HG03571 (cell line): Measurements from ENCODE around the gene TENM4.

Experiments
- ATAC-seq: cut with Tn5 transposase; IDR thresholded peaks from one replicate; pipeline ENCODE4 v1.9.1; 2021; ENCODE audit not compliant: unreplicated experiment

The TENM4 gene

DNA sequence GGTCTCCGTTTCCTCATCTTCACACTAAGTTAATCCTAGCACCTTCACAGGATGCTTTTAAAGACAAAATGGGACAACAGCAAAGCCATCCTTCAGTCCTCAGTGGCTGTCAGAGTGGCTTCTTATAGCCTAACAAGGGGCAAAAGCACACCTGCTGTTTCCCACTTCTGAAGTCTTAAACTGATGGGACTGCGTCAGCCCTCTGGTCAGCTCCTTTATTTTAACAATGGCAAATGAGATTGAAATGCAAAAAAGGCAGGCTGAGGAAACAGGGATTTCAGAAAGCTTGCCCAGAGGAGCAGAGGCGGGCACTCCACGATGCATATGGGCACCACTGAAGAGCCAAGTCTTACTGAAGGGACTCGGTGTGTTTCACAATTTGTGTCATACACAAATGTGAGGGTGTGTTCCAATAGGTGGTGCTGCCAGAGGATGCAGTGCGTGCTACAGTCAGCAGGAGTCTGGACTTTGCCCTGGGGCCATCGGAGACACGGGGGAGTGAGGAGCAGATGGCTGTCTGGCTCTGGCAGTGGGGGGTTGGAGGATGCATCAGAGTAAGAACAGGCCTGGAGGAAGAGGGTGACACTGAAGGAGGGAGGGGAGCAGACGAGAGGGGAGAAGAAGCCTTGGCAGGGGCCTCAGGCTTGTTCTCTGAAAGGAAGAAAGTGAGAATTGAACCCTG is 47.3 kb downstream of the TENM4 start:
- no peak for ATAC-seq

GRCh38 chr11:79392161-79392560 is 48.7 kb downstream of the TENM4 start:
- ATAC-seq, result no peak

GRCh38 chr11:79390923-79391322 is 49.9 kb downstream of the TENM4 start:
- ATAC-seq, result no peak

- no peak for ATAC-seq
These were observed 50.4 kb downstream of the TENM4 start for GRCh38 chr11:79390477-79390876.

DNA sequence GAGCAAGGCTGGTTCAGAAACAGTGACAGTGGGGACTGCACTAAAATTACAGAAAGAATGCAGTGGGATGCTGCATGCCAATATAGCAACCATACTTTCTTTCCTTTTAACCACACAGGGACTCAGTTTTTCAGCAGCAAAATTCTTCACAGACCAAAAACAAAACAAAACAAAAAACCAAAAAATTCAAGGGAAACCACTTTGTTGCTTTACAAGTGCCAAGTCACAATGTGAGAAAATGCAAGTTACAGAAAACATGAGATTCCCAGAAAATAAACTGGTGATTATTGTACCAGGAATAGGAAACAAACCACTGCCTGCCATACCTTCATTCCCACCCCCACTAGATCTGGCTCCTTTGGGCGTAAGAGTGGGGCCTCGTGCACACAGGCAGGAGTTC is 52.6 kb downstream of the TENM4 start:
- ATAC-seq, result no peak

DNA sequence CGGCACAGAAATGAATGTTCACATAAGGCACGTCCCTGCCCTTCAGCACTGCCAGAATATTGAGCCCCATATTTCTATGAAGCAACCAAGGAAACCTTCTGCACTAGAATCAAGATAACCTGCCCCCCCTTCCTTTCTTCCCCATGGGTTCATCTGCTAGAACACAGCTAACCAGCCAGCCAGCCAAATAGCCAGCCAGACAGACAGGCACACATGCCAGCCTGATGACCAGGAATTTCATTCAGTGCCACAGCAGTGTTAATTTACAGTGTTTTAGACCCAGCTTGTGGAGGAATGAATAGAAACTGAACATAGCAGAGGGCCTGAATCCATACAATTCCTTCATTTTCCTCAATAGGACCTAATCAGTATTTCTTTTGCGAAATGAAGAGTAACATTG is 57.0 kb downstream of the TENM4 start:
- ATAC-seq, result no peak

DNA sequence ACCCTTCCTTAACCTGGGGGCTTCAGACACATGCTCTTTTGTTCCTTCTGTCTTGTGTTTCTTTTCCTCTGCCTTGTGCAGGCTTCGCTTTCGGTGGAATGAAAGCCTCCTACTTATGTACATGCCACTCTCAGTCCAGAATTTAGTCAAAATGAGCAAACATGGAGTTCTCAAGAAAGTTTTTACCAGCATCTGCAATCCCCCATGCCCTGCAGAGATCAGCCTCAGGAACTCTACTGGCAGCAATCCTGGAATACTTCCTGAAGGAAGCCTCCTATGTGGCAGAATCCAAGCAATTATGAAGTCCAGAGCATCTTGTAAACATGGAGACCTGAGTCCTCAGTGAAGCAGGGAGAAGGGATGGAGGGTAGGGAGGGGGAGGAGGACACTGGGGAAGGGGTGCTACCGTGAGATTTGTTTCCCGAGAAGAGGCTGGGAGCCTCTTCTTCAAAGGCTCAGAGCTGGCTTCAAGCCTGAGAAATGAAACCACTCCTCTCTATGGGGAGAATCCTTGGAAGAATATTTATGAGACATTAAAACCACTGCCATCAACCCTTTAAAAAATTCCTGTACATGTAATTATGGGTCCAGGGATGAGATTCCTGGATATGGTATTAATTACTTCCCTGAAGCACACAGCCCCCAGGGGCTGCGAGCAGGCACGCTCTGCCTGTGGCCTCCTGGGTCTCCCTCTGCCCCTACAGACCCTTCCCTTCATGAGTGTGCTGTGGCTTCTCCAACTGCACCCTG is 58.4 kb downstream of the TENM4 start:
- ATAC-seq, result no peak

DNA sequence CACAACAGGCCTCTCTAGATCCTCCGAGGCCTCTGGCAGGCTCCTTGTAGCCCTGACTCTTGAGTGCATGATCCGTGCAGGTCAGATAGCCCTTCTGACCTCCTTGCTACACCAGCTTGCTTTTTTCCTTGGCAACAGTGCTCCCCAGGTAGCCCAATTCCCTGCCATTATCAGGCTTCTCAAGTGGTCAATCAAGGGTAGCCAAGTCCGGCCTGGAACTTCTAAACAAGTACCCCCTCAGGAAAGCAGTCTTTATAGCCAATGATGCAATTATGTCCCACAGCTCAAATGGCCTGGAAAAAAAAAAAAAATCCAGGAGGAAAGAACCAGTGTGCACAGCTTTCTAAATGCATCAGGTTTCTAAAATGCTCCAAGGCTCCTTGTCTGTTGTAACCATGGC is 59.8 kb downstream of the TENM4 start:
- ATAC-seq, result no peak

DNA sequence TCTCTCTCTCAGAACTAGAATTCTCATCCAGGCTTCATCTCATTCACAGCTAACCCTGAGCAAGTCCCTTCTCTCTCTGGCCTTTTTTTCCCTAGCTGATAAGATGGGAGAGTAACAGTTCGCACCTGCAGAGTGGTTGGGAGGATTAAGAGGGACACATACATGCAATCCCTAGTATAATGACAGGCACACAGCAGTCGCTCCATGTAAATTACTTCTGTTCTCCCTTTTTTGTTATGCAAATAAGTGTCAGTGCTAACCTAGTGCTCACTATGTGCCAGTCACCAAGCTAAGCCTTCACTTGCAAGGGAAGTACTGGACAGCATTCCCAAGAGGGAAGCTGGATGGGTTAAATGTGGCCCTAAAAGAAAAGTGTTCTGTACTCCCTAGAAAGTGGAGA is 63.4 kb downstream of the TENM4 start:
- ATAC-seq, result no peak

GRCh38 chr11:79375818-79376550 is 64.8 kb downstream of the TENM4 start:
- ATAC-seq, result no peak

- ATAC-seq, result no peak
These were observed 66.1 kb downstream of the TENM4 start for GRCh38 chr11:79374727-79375126.

- ATAC-seq, result no peak
These were observed 69.1 kb downstream of the TENM4 start for GRCh38 chr11:79371724-79372123.

DNA sequence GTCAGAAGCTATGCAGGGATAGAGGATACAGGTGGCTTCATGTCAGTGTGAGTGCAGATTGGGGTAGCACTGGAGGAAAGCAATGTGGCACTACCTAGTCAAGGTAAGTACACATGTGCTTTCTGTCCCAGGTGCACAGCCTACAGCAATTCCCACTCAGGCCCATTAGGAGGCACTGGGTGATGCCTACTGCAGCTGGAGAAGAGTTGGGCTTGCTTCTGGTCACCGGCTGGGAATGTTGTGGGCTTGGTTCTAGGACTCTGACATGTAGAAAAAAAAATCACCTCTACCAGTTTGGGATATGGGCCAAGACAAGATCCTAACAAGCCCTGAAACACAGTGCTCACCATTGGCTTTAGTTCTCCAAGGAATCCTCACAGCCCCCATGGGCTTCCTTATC is 69.7 kb downstream of the TENM4 start:
- ATAC-seq, result no peak

- ATAC-seq, result no peak
These were observed 71.8 kb downstream of the TENM4 start for GRCh38 chr11:79369055-79369454.

DNA sequence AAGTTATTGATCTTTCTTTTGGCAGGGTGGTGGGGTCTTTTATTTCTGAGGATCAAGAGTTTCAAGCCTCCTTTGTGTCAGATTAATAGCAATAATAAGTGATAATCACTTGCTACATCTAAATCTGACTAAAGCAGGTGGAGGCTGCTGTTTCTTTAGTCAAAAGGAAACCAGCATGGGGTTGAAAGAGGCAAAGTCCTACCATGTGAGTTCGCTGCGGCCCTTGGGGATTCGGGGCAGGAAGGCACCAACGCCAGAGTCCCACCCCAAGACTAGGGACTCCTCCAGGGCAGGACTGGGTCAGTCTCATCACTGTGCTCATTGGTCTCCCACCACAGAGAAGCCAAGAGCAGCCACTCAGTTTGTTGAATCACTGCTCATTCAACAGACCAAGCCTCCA is 73.0 kb downstream of the TENM4 start:
- no peak for ATAC-seq

DNA sequence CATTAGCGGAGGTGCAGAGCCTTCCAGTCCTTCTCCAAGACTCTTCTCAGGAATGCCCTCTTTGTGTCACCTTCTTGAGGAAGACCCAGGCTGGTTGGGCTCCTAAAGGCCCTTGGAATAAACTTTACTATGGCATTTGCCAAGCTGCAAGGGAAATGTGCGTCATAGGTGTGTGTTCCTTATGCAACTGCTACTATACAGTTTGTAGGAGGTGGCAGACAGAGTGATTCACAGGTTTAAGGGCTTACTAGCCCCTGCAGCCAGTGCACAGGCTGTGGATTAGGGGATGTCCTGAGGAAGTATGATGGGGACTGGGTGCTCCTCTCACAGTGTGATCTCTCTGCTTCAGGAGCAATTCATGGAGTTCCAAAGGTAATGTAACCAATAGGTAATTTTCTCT is 74.6 kb downstream of the TENM4 start:
- no peak for ATAC-seq

DNA sequence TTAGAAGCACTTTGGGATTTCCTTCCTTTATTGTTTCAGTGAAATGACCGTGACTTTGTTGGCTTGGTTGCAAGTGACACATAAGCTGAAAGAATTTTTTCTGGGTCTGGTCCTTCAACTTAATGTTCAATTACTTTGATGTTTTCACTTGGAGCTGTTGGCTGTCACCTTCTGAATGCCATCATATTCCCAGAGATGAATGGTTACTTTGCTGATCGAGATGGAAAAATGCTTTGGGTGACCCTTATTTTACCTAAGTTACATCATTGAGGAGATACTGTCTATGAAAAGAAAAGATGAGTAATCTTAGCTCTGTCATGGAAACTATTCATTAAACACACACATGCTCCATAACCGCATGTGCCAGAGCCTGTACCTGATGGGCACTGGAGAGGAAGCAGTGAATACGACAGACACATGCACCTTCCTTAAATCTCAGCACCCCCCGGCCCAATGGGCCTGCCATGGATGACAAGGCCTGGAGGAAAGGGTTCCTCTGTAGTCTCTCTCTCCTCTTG is 76.9 kb downstream of the TENM4 start:
- ATAC-seq, result no peak

DNA sequence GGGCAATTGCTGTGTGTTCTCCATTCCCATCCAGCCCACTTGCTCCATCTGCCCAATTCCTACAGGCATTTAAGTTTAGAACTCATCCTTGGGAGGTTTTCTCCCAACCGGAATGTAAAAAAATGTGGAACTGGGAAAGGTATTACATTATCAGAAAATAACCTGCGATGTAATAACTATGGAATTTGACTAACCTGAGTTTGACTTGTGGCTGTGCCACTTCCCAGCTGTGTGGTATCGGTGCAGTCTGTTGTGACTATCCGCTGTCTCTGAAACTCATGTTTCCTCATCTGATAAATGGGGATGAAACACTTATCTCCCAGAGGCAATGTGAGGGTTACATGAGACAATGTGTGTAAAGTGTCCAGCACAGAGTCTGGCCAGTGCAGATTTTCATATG is 77.6 kb downstream of the TENM4 start:
- ATAC-seq, result no peak

- ATAC-seq, result no peak
These were observed 78.0 kb downstream of the TENM4 start for GRCh38 chr11:79362821-79363220.

- no peak for ATAC-seq
These were observed 78.5 kb downstream of the TENM4 start for GRCh38 chr11:79362206-79362757.

DNA sequence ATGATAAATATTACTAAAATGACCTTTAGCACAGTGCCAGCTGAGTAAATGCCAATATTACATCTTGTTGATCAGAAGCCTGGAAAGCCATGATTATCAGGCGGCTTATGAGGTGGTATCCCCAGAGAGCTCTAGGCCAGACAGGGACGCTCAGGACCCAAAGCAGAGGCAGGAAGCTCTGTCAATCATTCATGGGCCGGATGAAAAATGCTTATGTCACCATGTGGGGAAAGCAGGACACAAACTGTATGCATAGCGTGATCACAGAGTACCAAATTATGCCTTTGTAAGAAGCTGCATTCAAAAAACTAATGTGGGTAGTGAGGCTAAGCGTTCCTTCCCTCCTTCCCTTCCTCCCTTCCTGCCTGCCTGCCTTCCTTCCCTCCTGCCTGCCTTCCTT is 82.6 kb downstream of the TENM4 start:
- ATAC-seq, result no peak

DNA sequence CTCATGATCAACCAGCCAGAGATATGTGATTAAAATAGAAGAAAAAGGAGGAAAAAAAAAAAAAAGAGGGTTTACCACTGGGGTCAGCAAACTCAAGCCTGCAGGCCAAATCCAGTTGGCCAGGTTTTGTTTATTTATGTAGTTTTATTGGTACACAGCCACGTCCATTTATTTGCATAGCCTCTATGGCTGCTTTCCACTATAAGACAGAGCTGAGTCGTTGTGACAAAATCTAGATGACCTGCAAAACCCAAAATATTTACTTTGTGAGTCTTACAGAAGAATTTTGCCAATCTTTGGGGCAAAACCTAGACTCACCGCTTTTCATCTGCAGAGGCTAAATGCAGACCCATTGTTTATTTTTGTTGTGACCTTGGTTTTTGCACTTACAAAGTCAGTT is 87.1 kb downstream of the TENM4 start:
- ATAC-seq, result no peak
